Adrenal gland (tissue), 12 donors: Measurements from ENCODE around the gene LKAAEAR1. TPM values are rescaled to one million over a fixed set of nuclear protein-coding genes. Genes with fewer than 3 reads are reported as not detected.

Source experiments
- DNase-seq, 7 donors: peaks; one replicate each; pipeline ENCODE4 v3.0.0-alpha.2; 2019 to 2020
- H3K27ac ChIP-seq, 5 donors: fragments of 200-600 bp; sonication (generic) in 4 of 5; 1 replicate in 3 of 5; 2 replicates in 2 of 5; pipeline versions ENCODE4 v1.5.1 to v1.8.0; 2016 to 2020; ENCODE audit warnings: mild to moderate bottlenecking in 1 of 5
- H3K27me3 ChIP-seq: fragments of 200-600 bp; 2 replicates; pipeline ENCODE4 v1.8.0; 2021
- H3K36me3 ChIP-seq, 2 donors: fragments of 200-600 bp; replicated peaks in 1 of 2; 1 replicate in 1 of 2; 2 replicates in 1 of 2; pipeline versions ENCODE4 v1.5.1 to v1.8.0; 2018 to 2022
- H3K4me1 ChIP-seq, 2 donors: fragments of 200-600 bp; replicated peaks in 1 of 2; 1 replicate in 1 of 2; 2 replicates in 1 of 2; pipeline versions ENCODE4 v1.5.1 to v1.8.0; 2018 to 2021
- H3K4me3 ChIP-seq, 4 donors: fragments of 200-600 bp; sonication (generic) in 3 of 4; one replicate each; pipeline ENCODE4 v1.5.1; 2016 to 2018
- H3K9me3 ChIP-seq, 3 donors: fragments of 200-600 bp; sonication (generic) in 1 of 3; replicated peaks in 1 of 3; 1 replicate in 2 of 3; 2 replicates in 1 of 3; pipeline versions ENCODE4 v1.5.1 to v1.8.0; 2016 to 2021
- POLR2A ChIP-seq, 2 donors: fragments of 450-650 bp; IDR thresholded peaks; one replicate each; pipeline ENCODE4 v1.6.1; 2017; ENCODE audit warnings: antibody characterized with exemption in 2 of 2, mild to moderate bottlenecking in 2 of 2, moderate library complexity in 1 of 2
- WGBS, 4 donors: extraction: QIAGEN DNeasy Blood & Tissue Kit in 2 of 4; methylation state at CpG; one replicate each; pipeline versions ENCODE4 v1.1.5 to v1.1.7; 2013 to 2017; 5-methylcytosine and 5-hydroxymethylcytosine counted together
- intact Hi-C, 2 donors: fragments of 100-400 bp; cut with DNase I; formaldehyde crosslinking; loops; one replicate each; pipeline versions ENCODE4 v1.14.1 to v1.15.0; 2022 to 2023
- polyA plus RNA-seq, 3 donors: library from polyadenylated mRNA; stranded (reverse); fragments of 200-250 nt in 2 of 3; fragments of 350-450 nt in 1 of 3; fragmentation: Illumina TruSeq in 1 of 3; extraction: RNeasy Lipid Tissue Mini Kit (QIAGEN cat#74804) in 1 of 3; gene quantifications; one replicate each; pipeline ENCODE4 v1.2.3, GENCODE V29; 2013 to 2014
- total RNA-seq, 9 donors: library from RNA; depleted of rRNA in 4 of 9; stranded (reverse); fragments of >200 nt in 4 of 9; fragments of 120-200 nt in 1 of 9; fragmentation: NEBNext Ultra II Directional in 1 of 9; extraction: Animal tissue kit (Norgen Biotek cat#: 25700) in 1 of 9; gene quantifications; one replicate each; pipeline versions ENCODE4 v1.1.0 to v1.2.4, GENCODE V29; 2013 to 2023
- TF ChIP-seq, protein P1 (sequence below), 6 experiments: fragments of 450-650 bp in 4 of 6; fragments of 200-600 bp in 2 of 6; sonication (generic) in 1 of 6; IDR thresholded peaks; 1 replicate in 5 of 6; 2 replicates in 1 of 6; pipeline versions ENCODE4 v1.5.1 to v1.8.0; 2016 to 2021; ENCODE audit warnings: antibody characterized with exemption in 6 of 6, mild to moderate bottlenecking in 2 of 6, moderate library complexity in 1 of 6
- donor health status: healthy with polysubstance abuse.
- donor health status: Bipolar disorder and iron deficiency.
- donor health status: DM: yes; HTN: yes; CAD: no.
- donor health status: DM: no; HTN: no; CAD: no.
- donor health status: DM: no; HTN: no; CAD: no.
- donor health status: DM: yes; HTN: yes; CAD: no.

LKAAEAR1 gene
- total and polyA plus RNA-seq, 12 donors = 0.28 to 1.2 (median 1.1) TPM; not detected in 9

DNA sequence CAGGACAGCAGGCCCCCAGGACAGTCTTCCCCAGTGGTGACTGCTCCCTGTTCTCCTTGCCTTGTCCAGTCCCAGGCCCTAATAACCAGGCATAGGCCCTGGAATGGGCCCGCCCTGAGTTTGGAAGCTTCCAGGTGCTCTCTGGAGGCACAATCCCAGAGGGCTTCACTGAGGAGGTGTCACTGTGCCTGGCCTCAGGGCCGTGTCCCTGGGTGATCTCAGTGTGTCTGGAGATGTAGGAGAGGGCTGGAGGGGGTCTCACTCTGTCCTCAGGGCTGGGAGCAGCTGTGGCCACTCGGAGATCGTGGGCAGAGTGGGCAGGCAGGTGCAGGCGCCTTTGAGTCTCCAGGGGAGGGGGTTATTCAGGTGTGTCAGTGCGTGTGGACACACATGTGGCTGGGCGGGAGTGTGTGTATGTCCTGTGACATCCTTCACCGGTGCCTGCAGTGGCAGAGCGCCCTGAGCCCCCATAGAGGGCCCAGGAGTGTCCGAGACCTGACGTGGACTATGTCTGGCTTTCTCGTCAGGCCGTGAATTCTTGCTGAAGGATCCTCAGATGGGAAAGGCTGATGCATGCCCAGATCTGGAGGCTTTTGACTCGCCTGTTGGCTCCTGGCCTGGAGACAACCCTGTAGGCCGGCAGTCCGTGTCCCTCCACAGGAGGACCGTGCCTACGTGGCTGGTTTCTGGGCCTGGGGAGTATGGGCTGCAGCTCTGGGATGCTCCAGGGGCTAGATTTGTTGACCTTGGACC lies 28.7 kb upstream of the LKAAEAR1 start:
- DNase-seq = peak in 4 of 7 donors; percentile 2 to 37 (median 8)
- no peaks in the 10 kb centered on the region for H3K4me1 ChIP-seq
- H3K27me3 ChIP-seq = no peaks in the 10 kb centered on the region
- no peak overlapping the region for H3K4me3 ChIP-seq
- H3K9me3 ChIP-seq = no peaks in the 10 kb centered on the region
- H3K36me3 ChIP-seq = no peaks in the 10 kb centered on the region
- TF ChIP-seq POLR2A (IDR thresholded peaks at IDR 0.05) = no peak
- TF ChIP-seq, protein P1, sequence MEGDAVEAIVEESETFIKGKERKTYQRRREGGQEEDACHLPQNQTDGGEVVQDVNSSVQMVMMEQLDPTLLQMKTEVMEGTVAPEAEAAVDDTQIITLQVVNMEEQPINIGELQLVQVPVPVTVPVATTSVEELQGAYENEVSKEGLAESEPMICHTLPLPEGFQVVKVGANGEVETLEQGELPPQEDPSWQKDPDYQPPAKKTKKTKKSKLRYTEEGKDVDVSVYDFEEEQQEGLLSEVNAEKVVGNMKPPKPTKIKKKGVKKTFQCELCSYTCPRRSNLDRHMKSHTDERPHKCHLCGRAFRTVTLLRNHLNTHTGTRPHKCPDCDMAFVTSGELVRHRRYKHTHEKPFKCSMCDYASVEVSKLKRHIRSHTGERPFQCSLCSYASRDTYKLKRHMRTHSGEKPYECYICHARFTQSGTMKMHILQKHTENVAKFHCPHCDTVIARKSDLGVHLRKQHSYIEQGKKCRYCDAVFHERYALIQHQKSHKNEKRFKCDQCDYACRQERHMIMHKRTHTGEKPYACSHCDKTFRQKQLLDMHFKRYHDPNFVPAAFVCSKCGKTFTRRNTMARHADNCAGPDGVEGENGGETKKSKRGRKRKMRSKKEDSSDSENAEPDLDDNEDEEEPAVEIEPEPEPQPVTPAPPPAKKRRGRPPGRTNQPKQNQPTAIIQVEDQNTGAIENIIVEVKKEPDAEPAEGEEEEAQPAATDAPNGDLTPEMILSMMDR (IDR thresholded peaks at IDR 0.05) = no peak
- WGBS, 4 donors = 75 to 82% (median 81%) methylated on average over 10 to 18 of the region's 18 CpGs
- intact Hi-C loops = loop anchor here (5.0 to 10.0 kb wide), 2 partner anchors 66 to 78 kb away; partner anchors contain the start of genes C20orf204 (in 1 of the 2) and SOX18 (in 1 of the 2)
- peak overlapping the region in 1 of 5 donors; percentile 69 for H3K27ac ChIP-seq

DNA sequence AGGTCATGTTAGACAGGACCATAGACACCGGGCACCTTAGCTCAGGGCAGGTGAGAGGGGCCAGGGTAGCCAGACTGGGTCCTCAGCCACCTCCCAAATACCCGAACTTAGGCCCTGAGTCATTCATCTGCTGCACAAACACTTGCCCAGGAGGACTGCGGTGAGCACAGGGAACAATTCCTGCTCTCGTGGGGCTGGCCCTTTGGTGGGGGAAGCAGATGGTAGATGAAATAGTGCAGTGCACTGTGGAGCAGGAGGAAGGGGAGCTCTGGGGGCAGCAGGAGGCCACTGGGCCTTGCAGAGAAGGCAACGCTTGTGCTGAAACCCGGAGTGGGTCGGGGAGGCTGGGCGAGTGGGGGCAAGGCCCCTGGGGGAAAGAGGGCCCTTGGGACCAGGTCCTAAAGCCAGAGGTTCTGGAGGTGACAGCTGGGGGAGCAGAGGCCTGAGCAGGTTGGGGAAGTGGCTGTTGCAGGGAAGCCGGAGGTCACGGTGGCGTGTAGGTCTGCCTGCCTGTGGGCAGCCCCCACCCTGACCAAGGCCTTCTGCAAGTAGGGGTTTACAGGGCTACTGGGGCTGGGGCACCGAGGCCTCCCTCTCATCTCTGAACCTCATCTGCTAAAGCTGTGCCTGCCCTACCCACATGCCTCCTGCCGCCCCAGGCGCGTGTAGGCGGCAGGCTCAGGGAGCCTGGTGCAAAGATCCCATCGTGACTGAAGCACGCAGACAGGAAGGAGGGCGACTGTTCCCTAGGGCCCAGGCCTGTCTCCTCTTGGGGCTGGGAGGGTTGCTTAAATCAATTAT lies 27.8 kb upstream of the LKAAEAR1 start:
- DNase-seq = peak in 4 of 7 donors; percentile 4 to 65 (median 8)
- WGBS, 4 donors = 69 to 79% (median 76%) methylated on average over 15 to 19 of the region's 19 CpGs
- no peaks in the 10 kb centered on the region for H3K4me1 ChIP-seq
- H3K27me3 ChIP-seq = no peaks in the 10 kb centered on the region
- no peaks in the 10 kb centered on the region for H3K36me3 ChIP-seq
- peak overlapping the region in 1 of 5 donors; percentile 69 for H3K27ac ChIP-seq
- H3K9me3 ChIP-seq = no peaks in the 10 kb centered on the region
- intact Hi-C loops = loop anchor here (5.0 to 10.0 kb wide), 2 partner anchors 65 to 77 kb away; partner anchors contain the start of genes C20orf204 (in 1 of the 2) and SOX18 (in 1 of the 2)
- no peak for TF ChIP-seq POLR2A (IDR thresholded peaks at IDR 0.05)
- TF ChIP-seq, protein P1 (IDR thresholded peaks at IDR 0.05) = no peak
- H3K4me3 ChIP-seq = no peak overlapping the region

DNA sequence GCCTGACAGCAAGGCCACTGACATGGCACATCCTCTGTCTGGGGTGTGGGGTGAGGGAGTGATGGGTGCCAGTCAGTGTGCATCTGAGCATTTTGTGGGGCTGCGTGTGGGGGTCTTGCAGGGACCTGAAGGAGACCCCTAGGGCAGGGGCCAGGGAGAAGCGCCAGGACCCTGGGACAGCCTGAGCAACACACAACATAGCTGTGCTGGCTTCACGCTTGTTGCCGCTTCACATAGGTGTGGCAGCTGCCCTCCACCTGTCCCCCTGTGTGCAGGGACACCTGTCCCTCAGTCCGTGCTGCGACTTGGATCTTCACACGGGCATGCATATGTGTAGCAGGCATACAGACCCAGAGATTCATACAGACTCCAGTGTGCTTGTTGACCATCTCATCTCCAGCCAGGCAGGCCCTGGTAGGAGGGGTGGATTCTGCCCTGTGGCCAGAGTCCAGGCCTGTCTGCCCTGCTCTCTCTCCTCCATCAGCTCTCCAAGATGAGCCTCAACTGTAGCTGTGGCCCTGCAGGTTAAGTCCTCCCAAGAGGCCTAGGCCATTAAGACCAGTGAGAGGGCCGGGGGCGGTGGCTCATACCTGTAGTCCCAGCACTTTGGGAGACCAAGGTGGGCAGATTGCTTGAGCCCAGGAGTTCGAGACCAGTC lies 26.3 kb upstream of the LKAAEAR1 start:
- no peak for TF ChIP-seq POLR2A (IDR thresholded peaks at IDR 0.05)
- TF ChIP-seq, protein P1 (IDR thresholded peaks at IDR 0.05) = no peak
- peak in 3 of 7 donors; percentile 9 to 50 (median 14) for DNase-seq
- Histone ChIP-seq H3K4me1 (no peaks in the 10 kb centered on the region), H3K27me3 (no peaks in the 10 kb centered on the region), H3K9me3 (no peaks in the 10 kb centered on the region), H3K4me3 (no peak overlapping the region), H3K36me3 (no peaks in the 10 kb centered on the region), H3K27ac (peak overlapping the region in 1 of 5 donors; percentile 38)
- intact Hi-C loops = loop anchor here (5.0 to 10.0 kb wide), 2 partner anchors 63 to 76 kb away; partner anchors contain the start of genes C20orf204 (in 1 of the 2) and SOX18 (in 1 of the 2)
- 84 to 95% (median 88%) methylated on average over 4 to 10 of the region's 10 CpGs for whole genome bisulfite sequencing, 4 donors
